GM12875 (cell line): Measurements from ENCODE around the gene TMEM134.

Source experiments
- H3K4me3 ChIP-seq: one replicate; pipeline ENCODE4 v1.5.1; 2011; ENCODE audit warnings: low read depth, low read length, control low read depth
- CTCF ChIP-seq: IDR thresholded peaks from 2 replicates; pipeline ENCODE4 v1.5.1; 2011; ENCODE audit warnings: low read depth, mild to moderate bottlenecking, control low read depth, inconsistent platforms, low read length, moderate library complexity, borderline replicate concordance; ENCODE audit not compliant: insufficient read depth

Gene TMEM134

GRCh38 chr11:67466962-67467771 is 1.9 kb downstream of the TMEM134 start:
- H3K4me3 ChIP-seq, result no peak overlapping the region
- no peak for TF ChIP-seq CTCF

GRCh38 chr11:67466367-67466766 is 2.7 kb downstream of the TMEM134 start:
- H3K4me3 ChIP-seq, result no peak overlapping the region
- no peak for TF ChIP-seq CTCF

GRCh38 chr11:67465530-67465929 is 3.5 kb downstream of the TMEM134 start:
- H3K4me3 ChIP-seq, result peak overlapping the region; percentile 75

- H3K4me3 ChIP-seq, result peak overlapping the region; percentile 75
- TF ChIP-seq CTCF, result no peak
Measured at GRCh38 chr11:67465189-67465510, 3.9 kb downstream of the TMEM134 start.

GRCh38 chr11:67464411-67465188 is 4.5 kb downstream of the TMEM134 start:
- no peak for TF ChIP-seq CTCF
- peak overlapping the region; percentile 75 for H3K4me3 ChIP-seq

GRCh38 chr11:67463680-67464410 is 5.2 kb downstream of the TMEM134 start:
- peak overlapping the region; percentile 33 for H3K4me3 ChIP-seq
- no peak for TF ChIP-seq CTCF

GRCh38 chr11:67463186-67463585 is 5.9 kb downstream of the TMEM134 start:
- H3K4me3 ChIP-seq, result no peak overlapping the region
- TF ChIP-seq CTCF, result no peak
